Panc1 (cell line): ENCODE results near the gene SLC7A11. TPM values are rescaled to one million over a fixed set of nuclear protein-coding genes. Genes with fewer than 3 reads are reported as not detected.

ENCODE experiments used
- ATAC-seq: fragments of 200-7000 bp; cut with Tn5 transposase; 2 replicates; pipeline ENCODE4 v1.9.1; 2020; ENCODE audit warnings: mild to moderate bottlenecking, moderate library complexity
- BruUV-seq: library from RNA; stranded (reverse); fragments of 400-500 nt; replicated peaks from 2 replicates; lab custom pipeline; 2021; lab: Mats Ljungman, UMichigan
- CTCF ChIA-PET: fragments of 300-600 bp; sonication (Branson Sonifier 250); formaldehyde crosslinking; loops from one replicate; lab custom pipeline; 2022; ENCODE audit warnings: antibody characterized with exemption; lab: Charles Lee
- POLR2A ChIA-PET: fragments of 300-600 bp; sonication (Branson Sonifier 250); formaldehyde crosslinking; loops from one replicate; lab custom pipeline; 2022; ENCODE audit warnings: antibody characterized with exemption; lab: Charles Lee
- DNase-seq: peaks from one replicate; pipeline ENCODE4 v3.0.0-alpha.2; 2010; ENCODE audit warnings: low read depth, low spot score
- H3K27ac ChIP-seq: 2 replicates; pipeline ENCODE4 v1.5.1; 2011; ENCODE audit warnings: mild to moderate bottlenecking, low read length, inconsistent platforms
- H3K27me3 ChIP-seq: fragments of 200-500 bp; sonication (Bioruptor generic); 2 replicates; pipeline ENCODE4 v1.6.0; 2014; ENCODE audit warnings: low read length, inconsistent platforms; ENCODE audit not compliant: control insufficient read depth, insufficient read depth
- H3K36me3 ChIP-seq: fragments of 200-500 bp; sonication (Bioruptor generic); 2 replicates; pipeline ENCODE4 v1.5.1; 2014; ENCODE audit warnings: inconsistent platforms, mild to moderate bottlenecking, low read length, moderate library complexity; ENCODE audit not compliant: control insufficient read depth, insufficient read depth
- H3K4me1 ChIP-seq: 2 replicates; pipeline ENCODE4 v1.5.1; 2011; ENCODE audit warnings: inconsistent platforms, mild to moderate bottlenecking, low read length, moderate library complexity; ENCODE audit not compliant: control insufficient read depth, insufficient read depth
- H3K4me3 ChIP-seq, 2 experiments: 2 replicates each; pipeline ENCODE4 v1.5.1; 2011 to 2012; ENCODE audit warnings: low read depth in 2 of 2, low read length in 2 of 2, mild to moderate bottlenecking in 2 of 2, inconsistent platforms in 1 of 2, moderate library complexity in 1 of 2
- H3K9me3 ChIP-seq: fragments of 200-500 bp; sonication (Bioruptor generic); 2 replicates; pipeline ENCODE4 v1.5.1; 2014; ENCODE audit warnings: low read depth, mild to moderate bottlenecking, inconsistent platforms, low read length, moderate library complexity; ENCODE audit not compliant: control insufficient read depth, insufficient read depth
- POLR2AphosphoS5 ChIP-seq: IDR thresholded peaks from 2 replicates; pipeline ENCODE4 v1.6.1; 2012; ENCODE audit warnings: mild to moderate bottlenecking, low read depth, low read length, moderate library complexity
- REST ChIP-seq, 2 experiments: IDR thresholded peaks; 2 replicates each; pipeline ENCODE4 v1.6.1; 2011 to 2012; ENCODE audit warnings: low read depth in 2 of 2, control low read depth in 1 of 2, low read length in 1 of 2, mild to moderate bottlenecking in 1 of 2, moderate library complexity in 1 of 2; ENCODE audit not compliant: insufficient read depth in 1 of 2
- SIN3A ChIP-seq: IDR thresholded peaks from 2 replicates; pipeline ENCODE4 v1.6.1; 2012; ENCODE audit warnings: low read depth, mild to moderate bottlenecking, low read length, moderate library complexity, borderline replicate concordance; ENCODE audit not compliant: insufficient read depth
- TCF7L2 ChIP-seq: IDR thresholded peaks from 2 replicates; pipeline ENCODE4 v1.6.1; 2011; ENCODE audit warnings: mild to moderate bottlenecking, low read depth, low read length, inconsistent platforms
- in situ Hi-C: cut with HindIII; loops from 2 replicates; pipeline ENCODE4 v1.10.0; 2016; ENCODE audit warnings: low sequenced_read_pairs, low pct_unique_long_range_greater_than_20kb
- intact Hi-C: fragments of 100-400 bp; cut with micrococcal nuclease; formaldehyde crosslinking; loops from one replicate; pipeline ENCODE4 v1.10.0; 2022; ENCODE audit not compliant: unreplicated experiment
- total RNA-seq: library from RNA; stranded (reverse); gene quantifications from one replicate; pipeline ENCODE4 v1.2.1, GENCODE V29; 2021; ENCODE audit not compliant: unreplicated experiment
- TF ChIP-seq, protein P1 (sequence below): fragments of 450-650 bp; IDR thresholded peaks from 2 replicates; pipeline ENCODE4 v1.5.1; 2017; ENCODE audit warnings: mild to moderate bottlenecking

SLC7A11 gene
- total RNA-seq, 1 experiment from 2014 or later, result 6.4 TPM

GRCh38 chr4:138164208-138164607 lies 77.9 kb downstream of the SLC7A11 start:
- DNase-seq (no peak), ATAC-seq (no peak)
- POLR2A ChIA-PET, result no interaction called here
- intact Hi-C loops, result no loop called here
- in situ Hi-C loops, result no loop called here
- Histone ChIP-seq H3K36me3 (no peaks in the 10 kb centered on the region), H3K4me3 (no peak overlapping the region), H3K4me1 (no peaks in the 10 kb centered on the region), H3K27ac (no peak overlapping the region), H3K27me3 (no peaks in the 10 kb centered on the region), H3K9me3 (no peaks in the 10 kb centered on the region)
- CTCF ChIA-PET, result interaction anchor here (0.7 kb wide), 1 partner anchor 19 kb away, joined by 3 read pairs; no protein-coding TSS in a partner anchor
- TF ChIP-seq SIN3A (no peak), TCF7L2 (no peak), REST (IDR thresholded peaks at IDR 0.05; ENCODE audit: insufficient read depth in 1 of 2, low read depth in 2 of 2, low read length in 1 of 2) (no peak), POLR2AphosphoS5 (no peak)
- TF ChIP-seq, protein P1, sequence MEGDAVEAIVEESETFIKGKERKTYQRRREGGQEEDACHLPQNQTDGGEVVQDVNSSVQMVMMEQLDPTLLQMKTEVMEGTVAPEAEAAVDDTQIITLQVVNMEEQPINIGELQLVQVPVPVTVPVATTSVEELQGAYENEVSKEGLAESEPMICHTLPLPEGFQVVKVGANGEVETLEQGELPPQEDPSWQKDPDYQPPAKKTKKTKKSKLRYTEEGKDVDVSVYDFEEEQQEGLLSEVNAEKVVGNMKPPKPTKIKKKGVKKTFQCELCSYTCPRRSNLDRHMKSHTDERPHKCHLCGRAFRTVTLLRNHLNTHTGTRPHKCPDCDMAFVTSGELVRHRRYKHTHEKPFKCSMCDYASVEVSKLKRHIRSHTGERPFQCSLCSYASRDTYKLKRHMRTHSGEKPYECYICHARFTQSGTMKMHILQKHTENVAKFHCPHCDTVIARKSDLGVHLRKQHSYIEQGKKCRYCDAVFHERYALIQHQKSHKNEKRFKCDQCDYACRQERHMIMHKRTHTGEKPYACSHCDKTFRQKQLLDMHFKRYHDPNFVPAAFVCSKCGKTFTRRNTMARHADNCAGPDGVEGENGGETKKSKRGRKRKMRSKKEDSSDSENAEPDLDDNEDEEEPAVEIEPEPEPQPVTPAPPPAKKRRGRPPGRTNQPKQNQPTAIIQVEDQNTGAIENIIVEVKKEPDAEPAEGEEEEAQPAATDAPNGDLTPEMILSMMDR, result no peak
- BruUV-seq, result no TSS peak

GRCh38 chr4:138163171-138163570 lies 79.0 kb downstream of the SLC7A11 start:
- ChIA-PET POLR2A (no interaction called here), CTCF (no interaction called here)
- BruUV-seq, result no TSS peak
- H3K9me3 ChIP-seq, result no peaks in the 10 kb centered on the region
- no peaks in the 10 kb centered on the region for H3K4me1 ChIP-seq
- DNase-seq (no peak), ATAC-seq (no peak)
- H3K27ac ChIP-seq, result no peak overlapping the region
- no peak overlapping the region for H3K4me3 ChIP-seq
- TF ChIP-seq POLR2AphosphoS5, result no peak
- TF ChIP-seq SIN3A, result no peak
- TF ChIP-seq, protein P1, result no peak
- TF ChIP-seq TCF7L2, result no peak
- TF ChIP-seq REST (IDR thresholded peaks at IDR 0.05; ENCODE audit: insufficient read depth in 1 of 2, low read depth in 2 of 2, low read length in 1 of 2), result no peak
- no peaks in the 10 kb centered on the region for H3K27me3 ChIP-seq
- no peaks in the 10 kb centered on the region for H3K36me3 ChIP-seq
- intact Hi-C loops (no loop called here), in situ Hi-C loops (no loop called here)
